Panc1 (cell line): ENCODE measurements around the gene SELENOM. TPM values are rescaled to one million over a fixed set of nuclear protein-coding genes. Genes with fewer than 3 reads are reported as not detected.

Experiments
- ATAC-seq: fragments of 200-7000 bp; cut with Tn5 transposase; 2 replicates; pipeline ENCODE4 v1.9.1; 2020; ENCODE audit warnings: mild to moderate bottlenecking, moderate library complexity
- BruUV-seq: library from RNA; stranded (reverse); fragments of 400-500 nt; replicated peaks from 2 replicates; lab custom pipeline; 2021; lab: Mats Ljungman, UMichigan
- CTCF ChIA-PET: fragments of 300-600 bp; sonication (Branson Sonifier 250); formaldehyde crosslinking; loops from one replicate; lab custom pipeline; 2022; ENCODE audit warnings: antibody characterized with exemption; lab: Charles Lee
- POLR2A ChIA-PET: fragments of 300-600 bp; sonication (Branson Sonifier 250); formaldehyde crosslinking; loops from one replicate; lab custom pipeline; 2022; ENCODE audit warnings: antibody characterized with exemption; lab: Charles Lee
- DNase-seq: peaks from one replicate; pipeline ENCODE4 v3.0.0-alpha.2; 2010; ENCODE audit warnings: low read depth, low spot score
- H3K27ac ChIP-seq: 2 replicates; pipeline ENCODE4 v1.5.1; 2011; ENCODE audit warnings: mild to moderate bottlenecking, low read length, inconsistent platforms
- H3K27me3 ChIP-seq: fragments of 200-500 bp; sonication (Bioruptor generic); 2 replicates; pipeline ENCODE4 v1.6.0; 2014; ENCODE audit warnings: low read length, inconsistent platforms; ENCODE audit not compliant: control insufficient read depth, insufficient read depth
- H3K36me3 ChIP-seq: fragments of 200-500 bp; sonication (Bioruptor generic); 2 replicates; pipeline ENCODE4 v1.5.1; 2014; ENCODE audit warnings: inconsistent platforms, mild to moderate bottlenecking, low read length, moderate library complexity; ENCODE audit not compliant: control insufficient read depth, insufficient read depth
- H3K4me1 ChIP-seq: 2 replicates; pipeline ENCODE4 v1.5.1; 2011; ENCODE audit warnings: inconsistent platforms, mild to moderate bottlenecking, low read length, moderate library complexity; ENCODE audit not compliant: control insufficient read depth, insufficient read depth
- H3K4me3 ChIP-seq, 2 experiments: 2 replicates each; pipeline ENCODE4 v1.5.1; 2011 to 2012; ENCODE audit warnings: low read depth in 2 of 2, low read length in 2 of 2, mild to moderate bottlenecking in 2 of 2, inconsistent platforms in 1 of 2, moderate library complexity in 1 of 2
- H3K9me3 ChIP-seq: fragments of 200-500 bp; sonication (Bioruptor generic); 2 replicates; pipeline ENCODE4 v1.5.1; 2014; ENCODE audit warnings: low read depth, mild to moderate bottlenecking, inconsistent platforms, low read length, moderate library complexity; ENCODE audit not compliant: control insufficient read depth, insufficient read depth
- CTCF ChIP-seq: fragments of 450-650 bp; IDR thresholded peaks from 2 replicates; pipeline ENCODE4 v1.5.1; 2017; ENCODE audit warnings: mild to moderate bottlenecking
- POLR2AphosphoS5 ChIP-seq: IDR thresholded peaks from 2 replicates; pipeline ENCODE4 v1.6.1; 2012; ENCODE audit warnings: mild to moderate bottlenecking, low read depth, low read length, moderate library complexity
- REST ChIP-seq, 2 experiments: IDR thresholded peaks; 2 replicates each; pipeline ENCODE4 v1.6.1; 2011 to 2012; ENCODE audit warnings: low read depth in 2 of 2, control low read depth in 1 of 2, low read length in 1 of 2, mild to moderate bottlenecking in 1 of 2, moderate library complexity in 1 of 2; ENCODE audit not compliant: insufficient read depth in 1 of 2
- SIN3A ChIP-seq: IDR thresholded peaks from 2 replicates; pipeline ENCODE4 v1.6.1; 2012; ENCODE audit warnings: low read depth, mild to moderate bottlenecking, low read length, moderate library complexity, borderline replicate concordance; ENCODE audit not compliant: insufficient read depth
- TCF7L2 ChIP-seq: IDR thresholded peaks from 2 replicates; pipeline ENCODE4 v1.6.1; 2011; ENCODE audit warnings: mild to moderate bottlenecking, low read depth, low read length, inconsistent platforms
- in situ Hi-C: cut with HindIII; loops from 2 replicates; pipeline ENCODE4 v1.10.0; 2016; ENCODE audit warnings: low sequenced_read_pairs, low pct_unique_long_range_greater_than_20kb
- intact Hi-C: fragments of 100-400 bp; cut with micrococcal nuclease; formaldehyde crosslinking; loops from one replicate; pipeline ENCODE4 v1.10.0; 2022; ENCODE audit not compliant: unreplicated experiment
- total RNA-seq: library from RNA; stranded (reverse); gene quantifications from one replicate; pipeline ENCODE4 v1.2.1, GENCODE V29; 2021; ENCODE audit not compliant: unreplicated experiment

The SELENOM gene
- total RNA-seq, 1 experiment from 2014 or later: 84.4 TPM

- no TSS peak for BruUV-seq
- no peak; the same call in 1 of the 2 replicates for ATAC-seq
- Histone ChIP-seq H3K36me3 (peaks cover 2% of the 10 kb centered on the region; the same call in 1 of the 2 replicates), H3K4me3 (no peak overlapping the region), H3K27me3 (no peaks in the 10 kb centered on the region), H3K9me3 (no peaks in the 10 kb centered on the region), H3K27ac (no peak overlapping the region), H3K4me1 (no peaks in the 10 kb centered on the region; the same call in 1 of the 2 replicates)
- in situ Hi-C loops: no loop called here
- ChIA-PET POLR2A (no interaction called here), CTCF (no interaction called here)
- intact Hi-C loops: no loop called here
- TF ChIP-seq SIN3A (no peak), CTCF (no peak), TCF7L2 (no peak), POLR2AphosphoS5 (no peak), REST (IDR thresholded peaks at IDR 0.05; ENCODE audit: insufficient read depth in 1 of 2, low read depth in 2 of 2, low read length in 1 of 2) (no peak)
- no peak for DNase-seq
Observed at GRCh38 chr22:31102441-31103081, 4.8 kb downstream of the SELENOM start.

- POLR2A ChIA-PET: no interaction called here
- no peak for DNase-seq
- CTCF ChIA-PET: interaction anchor here (0.6 kb wide), 1 partner anchor 13 kb away, joined by 4 read pairs; no protein-coding TSS in a partner anchor
Observed at GRCh38 chr22:31100762-31101525, 6.4 kb downstream of the SELENOM start.

More at GRCh38 chr22:31100762-31101525, 6.4 kb downstream of the SELENOM start:
- no peaks in the 10 kb centered on the region for H3K27me3 ChIP-seq
- H3K4me1 ChIP-seq: no peaks in the 10 kb centered on the region; the same call in 1 of the 2 replicates
- TF ChIP-seq SIN3A (no peak), CTCF (no peak), TCF7L2 (no peak), POLR2AphosphoS5 (no peak), REST (IDR thresholded peaks at IDR 0.05; ENCODE audit: insufficient read depth in 1 of 2, low read depth in 2 of 2, low read length in 1 of 2) (no peak)
- intact Hi-C loops: no loop called here
- H3K27ac ChIP-seq: no peak overlapping the region
- H3K9me3 ChIP-seq: no peaks in the 10 kb centered on the region
- H3K4me3 ChIP-seq: no peak overlapping the region
- H3K36me3 ChIP-seq: no peaks in the 10 kb centered on the region
- BruUV-seq: no TSS peak
- no peak for ATAC-seq
- in situ Hi-C loops: no loop called here
